Hematopoietic multipotent progenitor cell treated with erythropoietin and hydrocortisone succinate and interleukin-3 and kit ligand, for 8 days (in vitro differentiated cells): Measurements from ENCODE around the gene LGSN.
A peak's percentile ranks its signal among the peaks of the same experiment; 100 is the strongest.
"Not testable (repeated sequence)": the region's sequence is repeated elsewhere in the genome, so short reads cannot be mapped to it uniquely, and the experiment has no call there.

Experiments
- DNase-seq: peaks from one replicate; pipeline ENCODE4 v3.0.0-alpha.2; 2015

The LGSN gene

DNA sequence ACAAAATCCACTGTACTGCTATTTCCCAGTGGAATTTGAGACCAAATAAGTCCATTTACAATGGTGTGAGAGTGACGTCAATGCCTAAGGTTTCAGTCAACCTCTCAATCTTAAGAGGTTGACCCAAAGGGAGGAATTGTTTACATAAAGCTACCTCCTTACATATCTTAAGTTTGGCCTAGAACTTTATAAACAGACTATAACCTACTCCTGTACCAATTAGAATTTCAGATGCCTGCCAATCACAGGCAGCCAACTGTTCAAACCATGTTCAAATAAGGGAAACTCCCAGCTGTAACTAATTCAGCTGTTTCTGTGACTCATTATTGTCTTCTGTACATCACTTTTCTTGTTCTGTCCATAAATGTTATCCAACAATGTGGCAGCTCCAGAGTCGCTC, 14.5 kb downstream of the LGSN start:
- DNase-seq = no peak

DNA sequence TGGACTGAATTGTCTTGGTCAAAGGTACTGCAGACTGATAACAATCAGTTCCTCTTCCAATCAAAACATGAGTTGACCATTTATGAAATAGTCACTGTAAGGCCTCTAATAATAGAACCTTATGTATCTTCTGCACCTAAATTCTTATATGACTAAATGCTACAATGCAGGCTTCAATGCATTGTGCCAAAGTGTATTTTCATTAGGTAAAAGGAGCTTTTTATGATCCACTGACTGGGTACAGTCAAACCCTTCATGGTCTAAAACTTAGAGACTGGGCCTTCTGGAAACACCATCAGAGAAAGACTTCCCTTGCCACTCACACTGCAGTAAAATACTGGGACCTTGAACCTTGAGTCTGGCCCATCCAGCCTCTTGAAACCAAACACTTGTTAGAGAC, 16.3 kb downstream of the LGSN start:
- DNase-seq = no peak

DNA sequence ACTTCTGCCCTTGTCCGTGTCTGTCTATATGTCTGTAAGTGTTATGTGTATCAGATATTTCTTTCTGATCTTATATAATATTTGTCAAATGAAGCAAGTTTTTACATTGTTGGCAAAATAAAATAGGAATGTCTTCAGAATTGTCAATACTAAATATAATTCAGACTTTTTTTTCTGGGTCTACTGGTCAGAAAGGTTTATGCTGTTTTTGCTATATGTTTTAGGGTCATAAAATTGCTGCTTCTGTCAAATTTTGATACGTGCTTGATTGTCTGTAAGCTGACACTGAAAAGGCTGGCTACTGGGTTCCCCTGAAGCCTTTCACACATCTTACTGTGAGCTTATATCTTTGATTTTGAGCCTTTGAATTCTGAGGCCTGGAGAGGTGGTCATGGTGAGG, 20.1 kb downstream of the LGSN start:
- no peak for DNase-seq

DNA sequence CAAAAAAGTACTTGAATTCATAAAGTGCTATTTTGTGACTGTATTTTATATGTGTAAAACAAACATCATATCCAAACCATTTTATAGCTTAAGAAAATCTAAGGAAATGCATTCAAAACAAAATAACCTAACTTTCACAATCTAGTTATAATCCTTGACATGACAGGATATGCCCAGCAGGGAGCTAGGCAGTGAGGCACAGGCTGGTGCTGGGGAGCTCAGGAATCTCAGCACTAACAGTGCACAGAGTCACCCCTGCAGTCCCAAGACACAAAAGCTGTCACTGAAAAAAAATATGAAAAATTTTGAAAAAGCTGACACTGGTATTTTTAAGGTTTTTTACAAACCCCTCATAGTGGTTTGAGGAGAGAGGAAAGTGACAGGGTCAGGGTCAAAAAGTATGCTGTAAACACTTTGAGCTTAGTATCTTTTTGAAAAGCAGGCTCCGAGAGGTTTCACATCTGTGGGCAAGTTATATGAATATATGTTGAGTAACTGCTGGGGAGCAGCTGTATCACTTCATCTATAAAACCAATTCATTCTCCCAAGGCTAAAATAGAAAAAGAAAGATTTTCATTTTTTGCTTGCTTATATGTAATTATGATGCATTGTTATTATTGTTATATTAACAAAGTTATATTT, 24.1 kb downstream of the LGSN start:
- DNase-seq = no peak

DNA sequence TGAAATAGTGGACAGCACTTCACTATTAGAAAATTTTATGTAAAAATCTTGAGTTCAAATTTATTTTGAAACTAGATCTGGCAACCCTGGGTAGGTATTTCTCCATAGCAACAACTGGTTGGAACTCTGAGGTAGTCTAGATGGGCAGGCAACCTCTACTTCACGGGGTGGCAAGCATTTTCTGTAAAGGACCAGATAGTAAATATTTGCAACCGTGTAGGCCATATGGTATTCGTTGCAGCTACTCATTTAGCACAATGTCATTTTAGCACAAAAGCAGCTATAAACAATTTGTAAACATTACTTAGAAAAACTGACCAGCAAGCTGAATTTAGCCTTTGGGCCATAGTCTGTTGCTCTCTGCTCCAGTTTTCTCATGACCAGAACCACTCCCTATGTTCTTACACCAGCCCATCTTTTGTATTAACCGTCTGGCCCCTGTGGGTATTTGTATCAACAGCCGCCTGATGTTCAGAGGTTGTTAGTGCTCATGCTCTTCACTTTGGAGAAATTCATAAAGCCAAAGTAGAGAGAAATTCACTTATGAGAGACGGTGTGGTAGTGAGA, 29.2 kb downstream of the LGSN start:
- no peak for DNase-seq

DNA sequence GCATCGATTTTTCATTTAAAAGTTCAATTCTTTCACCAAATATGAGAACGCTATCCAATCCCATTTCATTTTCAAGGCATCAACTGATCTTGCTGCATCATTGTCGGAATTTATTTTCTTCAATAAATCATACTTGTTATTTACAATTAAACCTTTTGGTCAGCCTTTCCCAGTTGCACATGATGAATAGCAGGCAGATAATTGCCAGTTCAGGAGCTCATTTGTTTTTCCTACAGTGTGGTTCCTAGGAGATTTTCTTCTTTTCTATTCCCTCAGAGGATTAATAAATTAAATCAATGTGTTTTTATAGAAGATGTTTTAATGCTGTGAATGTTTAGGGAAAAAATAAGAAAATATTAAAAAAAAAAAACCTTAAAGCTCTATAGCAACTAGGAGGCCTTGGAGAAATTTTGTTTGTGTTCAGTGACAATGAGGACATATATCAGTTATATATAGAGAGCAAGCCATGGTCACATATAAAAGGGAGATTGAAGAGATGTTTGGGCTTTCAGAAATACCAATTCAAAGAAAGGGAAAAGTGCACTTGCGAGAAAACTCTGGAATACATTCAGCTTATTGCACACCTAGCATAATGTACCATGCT, 30.4 kb downstream of the LGSN start:
- no peak for DNase-seq

DNA sequence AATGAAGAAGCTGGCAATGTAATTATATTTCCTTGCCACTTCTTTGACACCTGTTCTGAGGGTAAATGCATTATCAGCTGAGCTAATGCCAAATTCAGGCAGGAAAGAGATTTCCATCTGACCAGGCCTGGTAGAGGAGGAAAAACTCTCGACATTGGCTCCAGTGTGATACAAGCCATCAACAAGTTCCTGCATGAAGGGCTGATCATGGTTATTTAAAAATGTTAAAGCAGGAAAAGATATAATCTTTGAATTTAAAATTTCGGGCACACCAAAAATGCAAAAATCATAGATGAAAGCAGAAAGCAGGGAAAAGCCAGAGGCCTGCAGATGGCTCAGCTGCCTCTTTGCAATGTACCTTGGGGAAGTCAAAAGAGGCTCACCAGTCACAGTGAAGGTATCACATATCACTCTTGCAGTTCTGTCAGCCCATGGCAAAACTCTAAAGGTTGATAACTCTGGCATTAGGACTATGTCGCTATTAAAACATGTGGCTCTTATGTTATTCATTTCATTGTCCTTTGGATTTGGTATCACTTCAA, 39.1 kb downstream of the LGSN start:
- no peak for DNase-seq

DNA sequence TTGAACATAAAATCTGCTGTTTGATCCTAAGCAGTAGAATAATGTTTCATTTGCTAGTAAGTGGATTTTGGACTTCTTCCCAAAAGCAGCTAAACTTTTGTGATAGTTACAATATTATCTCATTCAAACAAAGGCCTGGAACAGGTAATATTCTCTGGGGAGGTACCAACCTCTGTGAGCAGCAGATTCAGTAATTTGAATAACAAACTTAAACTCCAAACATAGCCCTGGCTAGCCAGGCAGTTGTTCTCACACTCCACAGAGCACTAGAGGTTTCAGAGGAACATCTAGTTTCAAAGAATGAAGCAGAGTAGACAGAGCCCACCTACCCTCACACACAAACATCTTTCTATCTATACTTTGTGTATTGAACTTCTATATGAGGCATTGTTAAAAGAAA, 40.9 kb downstream of the LGSN start:
- DNase-seq = no peak

GRCh38 chr6:63275953-63276352, 43.8 kb downstream of the LGSN start:
- no peak for DNase-seq

GRCh38 chr6:63274795-63275430, 44.9 kb downstream of the LGSN start:
- DNase-seq = not testable (repeated sequence)

DNA sequence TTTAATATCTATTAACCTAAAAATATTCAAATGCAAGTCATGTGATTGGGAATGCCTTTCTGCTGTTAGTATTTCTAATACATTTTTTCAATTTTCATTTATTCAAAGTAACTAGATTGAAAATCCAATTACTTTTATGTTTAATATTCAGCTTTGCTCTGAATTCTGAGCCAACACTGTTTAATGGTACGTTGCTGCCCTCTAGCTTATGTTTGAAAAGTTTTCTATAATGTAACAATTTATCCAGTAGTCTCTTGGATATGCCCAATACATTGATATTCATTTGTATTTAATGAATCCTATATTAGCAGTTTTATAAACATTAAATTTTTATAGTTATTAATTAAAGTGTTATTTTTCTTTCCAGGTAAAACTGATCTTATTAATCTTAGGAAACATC, 47.4 kb downstream of the LGSN start:
- peak; percentile 34 for DNase-seq

DNA sequence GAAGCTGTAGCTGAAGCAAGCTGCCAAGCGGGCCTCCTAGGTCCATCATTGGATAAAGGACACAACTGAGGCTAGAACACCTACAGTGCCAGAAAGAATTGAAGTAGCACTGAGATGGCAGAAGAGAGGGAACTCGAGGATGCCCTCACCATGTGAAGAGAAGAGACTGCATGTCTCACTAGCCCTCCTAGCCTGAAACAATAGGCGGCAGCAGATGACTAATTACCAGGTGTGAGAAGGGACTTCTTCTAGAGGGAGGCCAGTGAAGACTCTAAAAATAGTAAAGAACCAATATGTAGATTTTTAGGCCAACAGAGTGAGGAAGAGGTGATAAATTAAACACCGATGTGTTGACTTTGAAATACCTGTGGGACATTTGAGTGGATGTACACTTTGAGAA, 50.3 kb downstream of the LGSN start:
- no peak for DNase-seq

DNA sequence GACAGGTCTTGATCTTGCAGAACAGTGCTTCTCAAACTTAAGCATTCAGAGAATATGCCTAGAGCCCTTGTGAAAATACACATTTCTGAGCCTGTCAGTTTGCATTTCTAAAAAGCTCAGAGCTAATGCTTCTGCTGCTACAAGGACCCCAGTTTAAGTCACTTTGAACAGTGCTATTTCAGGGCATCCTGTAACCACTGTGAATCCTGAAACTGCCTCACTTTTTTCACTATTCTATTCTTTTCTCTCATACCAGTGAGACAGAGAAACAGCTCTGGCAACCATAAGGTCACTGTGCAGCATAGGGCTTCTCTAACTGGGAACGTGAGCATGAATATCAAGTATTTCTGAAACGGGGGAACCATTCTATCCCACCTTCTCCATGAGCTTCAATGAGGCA, 51.2 kb downstream of the LGSN start:
- no peak for DNase-seq

- DNase-seq = no peak
These were observed 52.0 kb downstream of the LGSN start for GRCh38 chr6:63267828-63268227.

- no peak for DNase-seq
These were observed 52.7 kb downstream of the LGSN start for GRCh38 chr6:63267046-63267445.

DNA sequence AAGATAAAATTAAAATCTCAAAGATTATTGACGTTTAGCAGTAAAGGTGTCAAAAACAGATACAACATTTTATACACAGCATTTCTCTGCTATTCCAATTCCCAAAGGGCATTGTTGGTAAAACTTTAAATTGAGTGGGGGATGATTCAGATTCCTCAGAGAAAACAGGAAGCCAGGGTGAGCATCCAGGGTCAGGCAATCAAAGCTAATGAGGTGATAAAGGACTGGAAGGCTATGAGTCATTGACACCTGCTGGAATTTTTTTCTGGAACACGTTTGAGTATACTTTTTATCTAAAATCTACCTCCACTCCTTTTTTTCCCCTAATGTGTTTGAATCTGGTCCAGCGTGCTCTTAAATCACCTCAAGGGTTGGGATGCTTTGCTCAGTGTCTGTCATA, 56.3 kb downstream of the LGSN start:
- no peak for DNase-seq

DNA sequence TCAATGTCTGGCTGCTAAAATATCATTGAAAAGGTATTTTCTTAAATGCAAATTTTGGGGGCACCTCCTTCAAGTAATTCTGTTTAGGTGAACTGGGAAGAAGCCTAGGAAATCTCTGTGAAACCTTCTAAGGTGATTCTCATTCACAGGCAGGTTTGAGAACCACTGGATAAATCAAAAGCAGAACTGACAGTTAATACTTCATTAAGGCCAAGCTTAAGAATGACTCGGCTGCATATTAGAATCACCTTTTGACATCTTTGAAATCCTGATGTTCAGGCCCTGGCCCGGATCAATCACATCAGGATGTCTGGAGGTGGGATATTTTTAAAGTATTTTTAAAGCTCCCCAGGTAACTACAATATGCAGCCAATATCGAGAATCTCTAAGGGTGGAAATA, 58.0 kb downstream of the LGSN start:
- DNase-seq = no peak

GRCh38 chr6:63259153-63259552, 60.6 kb downstream of the LGSN start:
- DNase-seq = no peak

DNA sequence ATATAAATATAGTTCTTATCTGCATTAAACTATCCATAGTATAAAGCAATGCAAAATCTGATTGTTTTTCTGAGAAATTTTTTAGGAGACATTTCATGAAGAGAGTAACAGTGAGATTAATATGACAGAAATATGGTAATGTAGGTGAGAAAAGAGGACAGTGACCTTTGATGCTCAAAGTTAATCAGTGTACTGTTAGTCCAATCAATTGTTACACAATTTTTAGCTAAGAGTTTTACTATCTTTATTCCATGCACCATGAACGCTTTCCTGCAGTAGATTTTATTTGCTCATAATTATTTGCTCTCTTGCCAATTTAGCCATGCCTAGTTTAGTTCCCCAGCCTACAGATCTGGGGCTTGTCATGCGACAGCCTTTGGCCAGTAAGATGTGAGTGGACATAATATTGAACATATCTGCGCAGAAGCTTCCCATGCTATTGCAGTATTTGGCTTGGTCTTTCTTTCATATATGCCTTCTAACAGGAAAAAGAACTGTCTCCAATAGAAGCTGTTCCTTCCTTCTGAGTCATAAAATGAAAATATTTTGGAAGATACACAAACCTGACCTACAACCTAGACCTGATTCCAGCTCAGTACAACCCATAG, 69.8 kb downstream of the LGSN start:
- no peak for DNase-seq

- no peak for DNase-seq
These were observed 73.2 kb downstream of the LGSN start for GRCh38 chr6:63246581-63246980.

DNA sequence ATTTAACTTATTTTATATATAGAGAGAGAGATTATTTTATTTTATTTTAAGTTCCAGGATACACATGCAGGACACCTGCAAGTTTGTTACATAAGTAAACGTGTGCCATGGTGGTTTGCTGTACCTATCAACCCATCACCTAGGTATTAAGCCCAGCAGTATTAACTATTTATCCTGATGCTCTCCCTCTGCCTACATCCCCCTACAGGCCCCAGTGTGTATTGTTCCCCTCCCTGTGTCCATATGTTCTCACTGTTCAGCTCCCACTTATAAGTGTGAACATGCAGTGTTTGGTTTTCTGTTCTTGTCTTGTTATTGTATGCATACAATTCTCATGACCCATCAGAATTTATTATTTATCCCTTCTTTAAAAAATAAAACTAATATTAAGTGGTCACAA, 73.9 kb downstream of the LGSN start:
- no peak for DNase-seq

DNA sequence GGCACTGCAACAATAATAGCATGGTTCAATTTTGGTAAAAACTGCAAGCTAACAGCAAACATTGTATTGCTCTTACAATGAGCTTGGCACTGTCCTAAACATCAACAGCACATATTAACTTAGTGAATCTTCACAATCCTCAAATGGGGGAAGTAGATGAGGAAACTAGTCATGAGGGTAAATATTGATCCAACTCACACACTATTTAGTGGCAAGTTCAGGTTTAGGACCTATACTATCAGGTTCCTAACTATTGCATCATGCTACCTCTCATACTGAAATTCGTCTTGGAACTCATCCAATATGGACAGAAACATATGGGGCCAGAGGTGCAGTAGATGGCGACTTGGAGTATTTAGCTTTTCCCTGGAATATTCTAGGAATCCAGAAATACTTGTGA, 74.4 kb downstream of the LGSN start:
- DNase-seq = no peak

DNA sequence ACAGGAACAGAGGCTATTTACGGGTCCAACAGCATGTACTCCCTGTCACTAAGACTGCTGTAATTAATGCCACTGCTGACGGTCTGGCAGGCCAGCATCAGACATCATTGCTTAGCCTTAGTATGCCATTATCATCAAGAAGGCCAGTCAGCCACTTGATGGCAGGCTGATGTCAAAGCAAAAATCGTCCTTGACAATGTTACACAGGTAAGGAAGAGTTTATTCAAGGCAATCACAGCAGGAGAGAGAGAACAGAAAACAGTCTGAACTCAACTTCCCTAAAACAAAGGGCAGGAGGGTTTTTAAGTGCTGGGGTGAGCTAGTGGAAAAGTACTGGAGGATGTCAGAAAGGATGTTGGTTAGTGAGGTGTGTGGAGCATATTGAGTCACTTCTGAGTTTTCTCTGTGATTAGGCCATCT, 83.4 kb downstream of the LGSN start:
- no peak for DNase-seq

DNA sequence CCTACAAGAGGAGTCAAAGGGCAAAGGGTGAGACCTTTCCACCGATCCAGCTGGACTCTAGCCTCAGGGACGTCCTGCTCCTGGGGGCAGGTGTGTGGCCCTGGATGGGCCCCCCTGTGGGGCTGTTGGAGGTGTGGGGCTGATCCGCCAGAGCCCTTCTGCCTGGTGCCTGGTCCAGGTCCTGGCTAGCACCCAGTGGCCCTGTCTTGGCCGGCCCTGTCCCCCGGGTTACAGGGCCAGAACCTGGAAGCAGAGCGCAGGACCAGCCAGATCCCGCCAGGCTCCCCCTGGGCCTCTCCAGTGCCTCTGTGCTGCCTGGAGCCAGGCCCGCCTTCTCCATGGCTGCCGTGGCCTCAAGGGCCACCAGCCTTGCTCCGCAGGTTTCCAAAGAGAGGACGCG, 89.3 kb downstream of the LGSN start:
- not testable (repeated sequence) for DNase-seq
